WTC11 (cell line): ENCODE measurements around the gene KCNJ6. TPM values are rescaled to one million over a fixed set of nuclear protein-coding genes. Genes with fewer than 3 reads are reported as not detected.

Experiments
- ATAC-seq: fragments of 200-7000 bp; cut with Tn5 transposase; 2 replicates; pipeline ENCODE4 v1.10.0; 2021; ENCODE audit warnings: mild to moderate bottlenecking, moderate library complexity
- CTCF ChIA-PET: fragments of 300-600 bp; sonication (Branson Sonifier 250); formaldehyde crosslinking; loops from one replicate; lab custom pipeline; 2021; ENCODE audit warnings: antibody characterized with exemption; lab: Charles Lee
- POLR2A ChIA-PET: fragments of 350-600 bp; sonication (Branson Sonifier 250); formaldehyde crosslinking; loops from one replicate; lab custom pipeline; 2021; ENCODE audit warnings: antibody characterized with exemption; lab: Charles Lee
- DNase-seq: peaks from one replicate; pipeline ENCODE4 v3.0.0; 2021; ENCODE audit warnings: low spot score
- H3K27ac Mint-ChIP-seq: 2 replicates; pipeline ENCODE4 v1.8.0; 2021; ENCODE audit warnings: mixed read lengths
- H3K27me3 Mint-ChIP-seq: 2 replicates; pipeline ENCODE4 v1.8.0; 2021; ENCODE audit warnings: low read depth, mild to moderate bottlenecking, moderate library complexity, mixed read lengths
- H3K36me3 Mint-ChIP-seq: 2 replicates; pipeline ENCODE4 v1.8.0; 2021; ENCODE audit warnings: mixed read lengths
- H3K4me1 Mint-ChIP-seq: 2 replicates; pipeline ENCODE4 v1.8.0; 2022; ENCODE audit warnings: mixed read lengths
- H3K4me3 Mint-ChIP-seq: 2 replicates; pipeline ENCODE4 v1.8.0; 2021; ENCODE audit warnings: mild to moderate bottlenecking, moderate library complexity, mixed read lengths
- H3K9me3 Mint-ChIP-seq: 2 replicates; pipeline ENCODE4 v1.8.0; 2021; ENCODE audit warnings: mixed read lengths
- AFF4 ChIP-seq: sonication (generic); formaldehyde crosslinking; IDR thresholded peaks from 2 replicates; pipeline ENCODE4 v1.8.1; 2023; ENCODE audit warnings: mild to moderate bottlenecking, missing genetic modification reagents, borderline replicate concordance
- ATF1 ChIP-seq: sonication (generic); formaldehyde crosslinking; IDR thresholded peaks from 2 replicates; pipeline ENCODE4 v1.8.1; 2023; ENCODE audit warnings: mild to moderate bottlenecking, moderate library complexity, missing genetic modification reagents
- ATF6 ChIP-seq: sonication (generic); formaldehyde crosslinking; IDR thresholded peaks from 2 replicates; pipeline ENCODE4 v1.8.1; 2023; ENCODE audit warnings: mild to moderate bottlenecking, missing genetic modification reagents
- ESRRA ChIP-seq: sonication (generic); formaldehyde crosslinking; IDR thresholded peaks from 2 replicates; pipeline ENCODE4 v1.8.1; 2022; ENCODE audit warnings: mild to moderate bottlenecking, missing genetic modification reagents, borderline replicate concordance
- GRHL2 ChIP-seq: fragments of 250-450 bp; sonication (Bioruptor Pico); IDR thresholded peaks from 2 replicates; pipeline ENCODE4 v1.8.0; 2022; ENCODE audit warnings: mild to moderate bottlenecking, moderate library complexity; ENCODE audit not compliant: insufficient replicate concordance, severe bottlenecking
- HMGA2 ChIP-seq: fragments of 250-450 bp; sonication (Bioruptor Pico); IDR thresholded peaks from 2 replicates; pipeline ENCODE4 v1.4.0; 2021; ENCODE audit warnings: mild to moderate bottlenecking, moderate library complexity
- IRF2 ChIP-seq: sonication (generic); formaldehyde crosslinking; IDR thresholded peaks from 2 replicates; pipeline ENCODE4 v1.8.0; 2022; ENCODE audit warnings: low read depth, missing genetic modification reagents, borderline replicate concordance
- MXD4 ChIP-seq: fragments of 250-450 bp; sonication (Bioruptor Pico); IDR thresholded peaks from 2 replicates; pipeline ENCODE4 v1.8.0; 2021; ENCODE audit warnings: mild to moderate bottlenecking, moderate library complexity, borderline replicate concordance
- NFATC4 ChIP-seq: fragments of 250-450 bp; sonication (Bioruptor Pico); IDR thresholded peaks from 2 replicates; pipeline ENCODE4 v1.9.0; 2021; ENCODE audit warnings: mild to moderate bottlenecking
- NR3C1 ChIP-seq: sonication (generic); formaldehyde crosslinking; conservative IDR thresholded peaks from 2 replicates; pipeline ENCODE4 v1.8.1; 2023; ENCODE audit warnings: low read depth, mild to moderate bottlenecking, missing genetic modification reagents
- PREB ChIP-seq: sonication (generic); formaldehyde crosslinking; IDR thresholded peaks from 2 replicates; pipeline ENCODE4 v1.8.1; 2022; ENCODE audit warnings: mild to moderate bottlenecking, missing genetic modification reagents, moderate library complexity, borderline replicate concordance
- PRRX2 ChIP-seq: fragments of 250-450 bp; sonication (Bioruptor Pico); IDR thresholded peaks from 2 replicates; pipeline ENCODE4 v1.8.0; 2021; ENCODE audit warnings: mild to moderate bottlenecking
- SMAD3 ChIP-seq: sonication (generic); formaldehyde crosslinking; IDR thresholded peaks from 2 replicates; pipeline ENCODE4 v1.8.0; 2022; ENCODE audit warnings: missing genetic modification reagents, mild to moderate bottlenecking, borderline replicate concordance
- SMAD4 ChIP-seq: sonication (generic); formaldehyde crosslinking; IDR thresholded peaks from 2 replicates; pipeline ENCODE4 v1.8.0; 2022; ENCODE audit warnings: mild to moderate bottlenecking, missing genetic modification reagents
- SOX15 ChIP-seq: fragments of 250-450 bp; sonication (Bioruptor Pico); IDR thresholded peaks from 2 replicates; pipeline ENCODE4 v1.9.0; 2021; ENCODE audit warnings: mild to moderate bottlenecking
- ZNF423 ChIP-seq: fragments of 250-450 bp; sonication (Bioruptor Pico); IDR thresholded peaks from 2 replicates; pipeline ENCODE4 v2.1.2; 2022; ENCODE audit warnings: mild to moderate bottlenecking, moderate library complexity
- total RNA-seq: library from RNA; stranded (reverse); gene quantifications from 3 replicates; pipeline ENCODE4 v1.2.3, GENCODE V29; 2021
- TF ChIP-seq, protein P1 (sequence below): sonication (generic); formaldehyde crosslinking; IDR thresholded peaks from 2 replicates; pipeline ENCODE4 v1.8.0; 2022; ENCODE audit warnings: mild to moderate bottlenecking, missing genetic modification reagents
- TF ChIP-seq, protein P2 (sequence below): sonication (generic); formaldehyde crosslinking; IDR thresholded peaks from 2 replicates; pipeline ENCODE4 v1.8.1; 2023; ENCODE audit warnings: mild to moderate bottlenecking, missing genetic modification reagents
- TF ChIP-seq, protein P3 (sequence below): sonication (generic); formaldehyde crosslinking; IDR thresholded peaks from 2 replicates; pipeline ENCODE4 v1.8.1; 2022; ENCODE audit warnings: low read depth, missing genetic modification reagents, borderline replicate concordance
- TF ChIP-seq, protein P4 (sequence below): sonication (generic); formaldehyde crosslinking; IDR thresholded peaks from 2 replicates; pipeline ENCODE4 v1.8.0; 2023; ENCODE audit warnings: mild to moderate bottlenecking, missing genetic modification reagents

The KCNJ6 gene
- total RNA-seq, 1 experiment from 2014 or later: 0.35 TPM

- Mint-ChIP-seq H3K4me1 (peaks cover 2% of the 10 kb centered on the region), H3K4me3 (peak overlapping the region; percentile 18; the same call in 1 of the 2 replicates), H3K27me3 (no peaks in the 10 kb centered on the region), H3K36me3 (peaks cover 5% of the 10 kb centered on the region; the same call in 1 of the 2 replicates), H3K9me3 (no peaks in the 10 kb centered on the region), H3K27ac (no peak overlapping the region; the same call in 1 of the 2 replicates)
- ChIA-PET CTCF (interaction anchor here (0.7 kb wide), 1 partner anchor 24 kb away, joined by 3 read pairs; no protein-coding TSS in a partner anchor), POLR2A (no interaction called here)
- DNase-seq (no peak), ATAC-seq (no peak)
- TF ChIP-seq ATF1 (no peak), GRHL2 (no peak), NFATC4 (no peak), HMGA2 (CRISPR knock-in tag) (no peak), NR3C1 (CRISPR knock-in tag) (no peak), SMAD4 (CRISPR knock-in tag) (no peak), ESRRA (no peak), IRF2 (no peak), ZNF423 (CRISPR knock-in tag) (no peak), ATF6 (CRISPR knock-in tag) (no peak), PRRX2 (no peak), AFF4 (CRISPR knock-in tag) (no peak)
- TF ChIP-seq, protein P1, sequence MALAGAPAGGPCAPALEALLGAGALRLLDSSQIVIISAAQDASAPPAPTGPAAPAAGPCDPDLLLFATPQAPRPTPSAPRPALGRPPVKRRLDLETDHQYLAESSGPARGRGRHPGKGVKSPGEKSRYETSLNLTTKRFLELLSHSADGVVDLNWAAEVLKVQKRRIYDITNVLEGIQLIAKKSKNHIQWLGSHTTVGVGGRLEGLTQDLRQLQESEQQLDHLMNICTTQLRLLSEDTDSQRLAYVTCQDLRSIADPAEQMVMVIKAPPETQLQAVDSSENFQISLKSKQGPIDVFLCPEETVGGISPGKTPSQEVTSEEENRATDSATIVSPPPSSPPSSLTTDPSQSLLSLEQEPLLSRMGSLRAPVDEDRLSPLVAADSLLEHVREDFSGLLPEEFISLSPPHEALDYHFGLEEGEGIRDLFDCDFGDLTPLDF: no peak
- TF ChIP-seq, protein P2, sequence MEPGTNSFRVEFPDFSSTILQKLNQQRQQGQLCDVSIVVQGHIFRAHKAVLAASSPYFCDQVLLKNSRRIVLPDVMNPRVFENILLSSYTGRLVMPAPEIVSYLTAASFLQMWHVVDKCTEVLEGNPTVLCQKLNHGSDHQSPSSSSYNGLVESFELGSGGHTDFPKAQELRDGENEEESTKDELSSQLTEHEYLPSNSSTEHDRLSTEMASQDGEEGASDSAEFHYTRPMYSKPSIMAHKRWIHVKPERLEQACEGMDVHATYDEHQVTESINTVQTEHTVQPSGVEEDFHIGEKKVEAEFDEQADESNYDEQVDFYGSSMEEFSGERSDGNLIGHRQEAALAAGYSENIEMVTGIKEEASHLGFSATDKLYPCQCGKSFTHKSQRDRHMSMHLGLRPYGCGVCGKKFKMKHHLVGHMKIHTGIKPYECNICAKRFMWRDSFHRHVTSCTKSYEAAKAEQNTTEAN (CRISPR knock-in tag): no peak
- TF ChIP-seq, protein P3, sequence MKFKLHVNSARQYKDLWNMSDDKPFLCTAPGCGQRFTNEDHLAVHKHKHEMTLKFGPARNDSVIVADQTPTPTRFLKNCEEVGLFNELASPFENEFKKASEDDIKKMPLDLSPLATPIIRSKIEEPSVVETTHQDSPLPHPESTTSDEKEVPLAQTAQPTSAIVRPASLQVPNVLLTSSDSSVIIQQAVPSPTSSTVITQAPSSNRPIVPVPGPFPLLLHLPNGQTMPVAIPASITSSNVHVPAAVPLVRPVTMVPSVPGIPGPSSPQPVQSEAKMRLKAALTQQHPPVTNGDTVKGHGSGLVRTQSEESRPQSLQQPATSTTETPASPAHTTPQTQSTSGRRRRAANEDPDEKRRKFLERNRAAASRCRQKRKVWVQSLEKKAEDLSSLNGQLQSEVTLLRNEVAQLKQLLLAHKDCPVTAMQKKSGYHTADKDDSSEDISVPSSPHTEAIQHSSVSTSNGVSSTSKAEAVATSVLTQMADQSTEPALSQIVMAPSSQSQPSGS (CRISPR knock-in tag): no peak
Measured at GRCh38 chr21:37587635-37588177, 328.6 kb downstream of the KCNJ6 start.

DNA sequence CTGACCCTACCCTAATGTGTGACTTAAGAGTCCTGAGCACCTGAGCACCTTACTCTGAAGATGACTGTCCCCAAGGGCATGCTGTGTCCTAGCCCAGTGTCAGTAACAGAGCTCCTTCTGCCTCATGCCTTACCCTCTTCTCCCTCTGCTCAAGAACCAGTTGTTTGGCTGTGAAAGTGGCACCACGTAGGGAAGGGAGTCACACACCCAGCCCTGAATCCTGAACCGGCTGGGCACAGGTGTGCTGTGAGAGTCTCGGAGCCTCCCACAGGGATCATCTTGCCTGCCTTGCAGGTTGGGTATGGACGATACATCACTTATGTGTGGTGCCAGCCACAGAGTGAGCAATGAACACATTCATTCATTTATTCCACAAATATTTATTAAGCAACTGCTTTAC is 329.1 kb downstream of the KCNJ6 start:
- ATAC-seq (0 out of 2 replicates have a peak, but pooled peaks have one; percentile 26), DNase-seq (no peak)
- peaks cover 7% of the 10 kb centered on the region for H3K36me3 Mint-ChIP-seq
- ChIA-PET CTCF (interaction anchor here (0.7 kb wide), 1 partner anchor 23 kb away, joined by 3 read pairs; no protein-coding TSS in a partner anchor), POLR2A (no interaction called here)
- H3K4me1 Mint-ChIP-seq: peaks cover 2% of the 10 kb centered on the region
- no peaks in the 10 kb centered on the region for H3K27me3 Mint-ChIP-seq
- H3K27ac Mint-ChIP-seq: peak overlapping the region; percentile 35; the same call in 1 of the 2 replicates
- H3K9me3 Mint-ChIP-seq: peaks cover 3% of the 10 kb centered on the region
- H3K4me3 Mint-ChIP-seq: no peak overlapping the region
- TF ChIP-seq SMAD3 (CRISPR knock-in tag) (no peak), SOX15 (CRISPR knock-in tag) (no peak), ATF1 (no peak), NFATC4 (no peak), MXD4 (CRISPR knock-in tag) (no peak), PREB (CRISPR knock-in tag) (no peak), GRHL2 (no peak)
- TF ChIP-seq, protein P4, sequence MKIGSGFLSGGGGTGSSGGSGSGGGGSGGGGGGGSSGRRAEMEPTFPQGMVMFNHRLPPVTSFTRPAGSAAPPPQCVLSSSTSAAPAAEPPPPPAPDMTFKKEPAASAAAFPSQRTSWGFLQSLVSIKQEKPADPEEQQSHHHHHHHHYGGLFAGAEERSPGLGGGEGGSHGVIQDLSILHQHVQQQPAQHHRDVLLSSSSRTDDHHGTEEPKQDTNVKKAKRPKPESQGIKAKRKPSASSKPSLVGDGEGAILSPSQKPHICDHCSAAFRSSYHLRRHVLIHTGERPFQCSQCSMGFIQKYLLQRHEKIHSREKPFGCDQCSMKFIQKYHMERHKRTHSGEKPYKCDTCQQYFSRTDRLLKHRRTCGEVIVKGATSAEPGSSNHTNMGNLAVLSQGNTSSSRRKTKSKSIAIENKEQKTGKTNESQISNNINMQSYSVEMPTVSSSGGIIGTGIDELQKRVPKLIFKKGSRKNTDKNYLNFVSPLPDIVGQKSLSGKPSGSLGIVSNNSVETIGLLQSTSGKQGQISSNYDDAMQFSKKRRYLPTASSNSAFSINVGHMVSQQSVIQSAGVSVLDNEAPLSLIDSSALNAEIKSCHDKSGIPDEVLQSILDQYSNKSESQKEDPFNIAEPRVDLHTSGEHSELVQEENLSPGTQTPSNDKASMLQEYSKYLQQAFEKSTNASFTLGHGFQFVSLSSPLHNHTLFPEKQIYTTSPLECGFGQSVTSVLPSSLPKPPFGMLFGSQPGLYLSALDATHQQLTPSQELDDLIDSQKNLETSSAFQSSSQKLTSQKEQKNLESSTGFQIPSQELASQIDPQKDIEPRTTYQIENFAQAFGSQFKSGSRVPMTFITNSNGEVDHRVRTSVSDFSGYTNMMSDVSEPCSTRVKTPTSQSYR (CRISPR knock-in tag): no peak
